Fibroblast of lung (primary cell): ENCODE measurements around the gene METTL15. TPM values are rescaled to one million over a fixed set of nuclear protein-coding genes. Genes with fewer than 3 reads are reported as not detected.
A peak's percentile ranks its signal among the peaks of the same experiment; 100 is the strongest.

ENCODE experiments used
- DNase-seq, 2 donors: peaks; one replicate each; pipeline versions ENCODE4 v3.0.0 to v3.0.0-alpha.2; 2010; ENCODE audit warnings: low read depth in 2 of 2
- H2AFZ ChIP-seq: 2 replicates; pipeline ENCODE4 v1.5.1; 2012; ENCODE audit warnings: low read length, control low read depth, inconsistent platforms
- H3K27ac ChIP-seq: 2 replicates; pipeline ENCODE4 v1.5.1; 2011; ENCODE audit warnings: low read length, control low read depth; ENCODE audit not compliant: insufficient read depth
- H3K27me3 ChIP-seq: 2 replicates; pipeline ENCODE4 v1.5.1; 2011; ENCODE audit warnings: mild to moderate bottlenecking, low read length; ENCODE audit not compliant: control insufficient read depth, insufficient read depth
- H3K36me3 ChIP-seq: 2 replicates; pipeline ENCODE4 v1.5.1; 2011; ENCODE audit warnings: low read length; ENCODE audit not compliant: control insufficient read depth, insufficient read depth
- H3K4me1 ChIP-seq: 2 replicates; pipeline ENCODE4 v1.5.1; 2011; ENCODE audit warnings: low read length; ENCODE audit not compliant: control insufficient read depth, insufficient read depth; ENCODE audit errors: extremely low read depth
- H3K4me2 ChIP-seq: 2 replicates; pipeline ENCODE4 v1.5.1; 2011; ENCODE audit warnings: low read length, control low read depth; ENCODE audit not compliant: insufficient read depth; ENCODE audit errors: extremely low read depth
- H3K4me3 ChIP-seq, 4 experiments: fragments of 200-600 bp in 1 of 4; sonication (generic) in 1 of 4; replicated peaks in 1 of 4; 2 replicates each; pipeline ENCODE4 v1.5.1; 2011 to 2016; ENCODE audit warnings: low read length in 4 of 4, low read depth in 3 of 4, mild to moderate bottlenecking in 3 of 4, control low read depth in 2 of 4, inconsistent platforms in 1 of 4, mixed read lengths in 1 of 4; ENCODE audit not compliant: insufficient read depth in 1 of 4; ENCODE audit errors: control extremely low read depth in 1 of 4
- H3K79me2 ChIP-seq: 2 replicates; pipeline ENCODE4 v1.5.1; 2012; ENCODE audit warnings: mild to moderate bottlenecking, low read length, inconsistent platforms; ENCODE audit not compliant: control insufficient read depth, insufficient read depth
- H3K9ac ChIP-seq: 2 replicates; pipeline ENCODE4 v1.5.1; 2011; ENCODE audit warnings: mild to moderate bottlenecking, low read length, control low read depth; ENCODE audit not compliant: insufficient read depth
- H3K9me3 ChIP-seq: 2 replicates; pipeline ENCODE4 v1.5.1; 2012; ENCODE audit warnings: low read depth, low read length; ENCODE audit not compliant: control insufficient read depth, insufficient read depth
- H4K20me1 ChIP-seq: 2 replicates; pipeline ENCODE4 v1.5.1; 2011; ENCODE audit warnings: low read length; ENCODE audit not compliant: control insufficient read depth, insufficient read depth; ENCODE audit errors: extremely low read depth
- CTCF ChIP-seq, 2 donors: IDR thresholded peaks in 1 of 2; conservative IDR thresholded peaks in 1 of 2; 1 replicate in 1 of 2; 2 replicates in 1 of 2; pipeline ENCODE4 v1.5.1; 2011 to 2012; ENCODE audit warnings: low read length in 2 of 2, control low read depth in 1 of 2, inconsistent platforms in 1 of 2, low read depth in 1 of 2, mild to moderate bottlenecking in 1 of 2
- EZH2 ChIP-seq: IDR thresholded peaks from 2 replicates; pipeline ENCODE4 v1.5.1; 2012; ENCODE audit warnings: low read length, control low read depth, mild to moderate bottlenecking; ENCODE audit errors: missing control alignments
- polyA plus RNA-seq, 2 donors: library from polyadenylated mRNA; depleted of rRNA in 1 of 2; stranded (reverse) in 1 of 2; unstranded in 1 of 2; fragments of >200 nt; gene quantifications; 2 replicates each; pipeline ENCODE4 v1.2.1, GENCODE V29; 2011 to 2012; ENCODE audit warnings: missing spikeins in 1 of 2
- total RNA-seq: library from RNA; depleted of rRNA; stranded (reverse); fragments of >200 nt; gene quantifications from 2 replicates; pipeline ENCODE4 v1.2.1, GENCODE V29; 2014

Gene METTL15
- total and polyA plus RNA-seq, 2 donors (not counting 1 experiment from before 2014, with no cell fraction given), result 8.8 to 28.4 TPM

GRCh38 chr11:28089378-28089777, 18.8 kb upstream of the METTL15 start:
- no peaks in the 10 kb centered on the region for H4K20me1 ChIP-seq
- no peaks in the 10 kb centered on the region for H3K9me3 ChIP-seq
- H3K36me3 ChIP-seq, result peaks cover 3% of the 10 kb centered on the region
- peak; percentile 32 to 74 for DNase-seq
- peak overlapping the region; percentile 39 for H3K27ac ChIP-seq
- no peak overlapping the region for H2AFZ ChIP-seq
- H3K4me2 ChIP-seq, result no peak overlapping the region
- no peak for TF ChIP-seq EZH2
- no peak for TF ChIP-seq CTCF (conservative IDR thresholded peaks at IDR 0.05 in 1 of 2, IDR thresholded peaks at IDR 0.05 in 1 of 2; ENCODE audit: low read depth in 1 of 2, low read length in 2 of 2)
- H3K27me3 ChIP-seq, result no peaks in the 10 kb centered on the region
- H3K79me2 ChIP-seq, result peaks cover 1% of the 10 kb centered on the region
- peaks cover 3% of the 10 kb centered on the region for H3K4me1 ChIP-seq
- H3K4me3 ChIP-seq, result no peak overlapping the region
- H3K9ac ChIP-seq, result no peak overlapping the region

GRCh38 chr11:28090052-28090749, 18.0 kb upstream of the METTL15 start:
- Histone ChIP-seq H3K79me2 (peaks cover 2% of the 10 kb centered on the region), H3K9ac (no peak overlapping the region), H4K20me1 (no peaks in the 10 kb centered on the region), H2AFZ (no peak overlapping the region), H3K36me3 (peaks cover 3% of the 10 kb centered on the region), H3K27me3 (no peaks in the 10 kb centered on the region), H3K4me1 (peaks cover 3% of the 10 kb centered on the region), H3K4me2 (peak overlapping the region; percentile 32), H3K27ac (peak overlapping the region; percentile 39), H3K9me3 (no peaks in the 10 kb centered on the region), H3K4me3 (no peak overlapping the region)
- TF ChIP-seq CTCF (conservative IDR thresholded peaks at IDR 0.05 in 1 of 2, IDR thresholded peaks at IDR 0.05 in 1 of 2; ENCODE audit: low read depth in 1 of 2, low read length in 2 of 2), result no peak
- no peak for TF ChIP-seq EZH2
- peak; percentile 73 to 82 for DNase-seq

- no peak for DNase-seq
- H3K27me3 ChIP-seq, result no peaks in the 10 kb centered on the region
- H3K9me3 ChIP-seq, result no peaks in the 10 kb centered on the region
- H3K4me1 ChIP-seq, result peaks cover 2% of the 10 kb centered on the region
- TF ChIP-seq CTCF (conservative IDR thresholded peaks at IDR 0.05 in 1 of 2, IDR thresholded peaks at IDR 0.05 in 1 of 2; ENCODE audit: low read depth in 1 of 2, low read length in 2 of 2) (no peak), EZH2 (no peak)
- peaks cover 3% of the 10 kb centered on the region for H3K36me3 ChIP-seq
- H3K9ac ChIP-seq, result no peak overlapping the region
- H3K27ac ChIP-seq, result no peak overlapping the region
- H3K4me2 ChIP-seq, result no peak overlapping the region
- H2AFZ ChIP-seq, result no peak overlapping the region
- peaks cover 4% of the 10 kb centered on the region for H3K79me2 ChIP-seq
- H3K4me3 ChIP-seq, result no peak overlapping the region
- no peaks in the 10 kb centered on the region for H4K20me1 ChIP-seq
Measured at GRCh38 chr11:28092786-28093185, 15.4 kb upstream of the METTL15 start.
